Endothelial cell of umbilical vein (primary cell): Measurements from ENCODE around the gene PCLO.

ENCODE experiments used
- EZH2 ChIP-seq: IDR thresholded peaks from 2 replicates; pipeline ENCODE4 v1.6.1; 2012; ENCODE audit warnings: borderline replicate concordance, low read depth, mild to moderate bottlenecking, moderate library complexity, low read length, inconsistent platforms; ENCODE audit not compliant: severe bottlenecking
- FOS ChIP-seq: IDR thresholded peaks from 2 replicates; pipeline ENCODE4 v1.6.1; 2011; ENCODE audit warnings: mild to moderate bottlenecking, low read length, moderate library complexity, borderline replicate concordance; ENCODE audit not compliant: insufficient read depth
- MYC ChIP-seq: IDR thresholded peaks from one replicate; pipeline ENCODE4 v1.6.1; 2011; ENCODE audit warnings: mild to moderate bottlenecking, low read depth, low read length
- POLR2A ChIP-seq: IDR thresholded peaks from 2 replicates; pipeline ENCODE4 v1.6.1; 2012; ENCODE audit warnings: low read depth, mild to moderate bottlenecking, control low read depth, low read length
- TF ChIP-seq, protein P1 (sequence below), 2 donors: IDR thresholded peaks; 1 replicate in 1 of 2; 2 replicates in 1 of 2; pipeline ENCODE4 v1.5.1; 2011; ENCODE audit warnings: low read length in 2 of 2, mild to moderate bottlenecking in 2 of 2, moderate library complexity in 2 of 2, control low read depth in 1 of 2, inconsistent platforms in 1 of 2, low read depth in 1 of 2; ENCODE audit not compliant: insufficient read depth in 1 of 2; ENCODE audit errors: extremely low read depth in 1 of 2
- TF ChIP-seq, protein P2 (sequence below): IDR thresholded peaks from 2 replicates; pipeline ENCODE4 v1.6.1; 2011; ENCODE audit not compliant: insufficient read depth, insufficient read length

DNA sequence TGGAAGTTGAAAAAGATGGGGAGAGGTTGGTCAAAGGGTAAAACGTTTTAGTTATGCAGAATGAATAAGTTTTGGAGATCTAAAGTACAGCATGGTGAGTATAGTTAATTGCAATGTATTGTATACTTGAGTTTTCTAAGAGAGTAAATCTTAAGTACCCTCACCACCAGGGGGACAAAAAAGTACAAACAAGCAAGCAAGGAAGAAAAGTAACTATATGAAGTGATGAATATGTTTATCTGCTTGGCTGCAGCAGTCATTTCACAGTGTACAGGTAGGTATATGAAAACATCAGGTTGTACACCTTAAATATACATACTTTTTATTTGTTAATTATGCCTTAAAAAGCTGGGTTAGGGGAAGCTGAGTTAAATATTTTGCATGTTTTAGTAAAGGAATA is 157.3 kb downstream of the PCLO start:
- TF ChIP-seq, protein P1, sequence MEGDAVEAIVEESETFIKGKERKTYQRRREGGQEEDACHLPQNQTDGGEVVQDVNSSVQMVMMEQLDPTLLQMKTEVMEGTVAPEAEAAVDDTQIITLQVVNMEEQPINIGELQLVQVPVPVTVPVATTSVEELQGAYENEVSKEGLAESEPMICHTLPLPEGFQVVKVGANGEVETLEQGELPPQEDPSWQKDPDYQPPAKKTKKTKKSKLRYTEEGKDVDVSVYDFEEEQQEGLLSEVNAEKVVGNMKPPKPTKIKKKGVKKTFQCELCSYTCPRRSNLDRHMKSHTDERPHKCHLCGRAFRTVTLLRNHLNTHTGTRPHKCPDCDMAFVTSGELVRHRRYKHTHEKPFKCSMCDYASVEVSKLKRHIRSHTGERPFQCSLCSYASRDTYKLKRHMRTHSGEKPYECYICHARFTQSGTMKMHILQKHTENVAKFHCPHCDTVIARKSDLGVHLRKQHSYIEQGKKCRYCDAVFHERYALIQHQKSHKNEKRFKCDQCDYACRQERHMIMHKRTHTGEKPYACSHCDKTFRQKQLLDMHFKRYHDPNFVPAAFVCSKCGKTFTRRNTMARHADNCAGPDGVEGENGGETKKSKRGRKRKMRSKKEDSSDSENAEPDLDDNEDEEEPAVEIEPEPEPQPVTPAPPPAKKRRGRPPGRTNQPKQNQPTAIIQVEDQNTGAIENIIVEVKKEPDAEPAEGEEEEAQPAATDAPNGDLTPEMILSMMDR (IDR thresholded peaks at IDR 0.05; ENCODE audit: extremely low read depth in 1 of 2, insufficient read depth in 1 of 2, low read depth in 1 of 2, low read length in 2 of 2), result peak in 1 of 2 donors; percentile 17
- TF ChIP-seq EZH2 (no peak), FOS (no peak), POLR2A (no peak), MYC (no peak)
- TF ChIP-seq, protein P2, sequence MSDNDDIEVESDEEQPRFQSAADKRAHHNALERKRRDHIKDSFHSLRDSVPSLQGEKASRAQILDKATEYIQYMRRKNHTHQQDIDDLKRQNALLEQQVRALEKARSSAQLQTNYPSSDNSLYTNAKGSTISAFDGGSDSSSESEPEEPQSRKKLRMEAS, result no peak
